Activated gamma-delta T cell treated with Interleukin-2 at 50 U/mL for 16 hours (primary cell): Measurements from ENCODE around the gene COG7.
A peak's percentile ranks its signal among the peaks of the same experiment; 100 is the strongest.
"Not testable (repeated sequence)": the region's sequence is repeated elsewhere in the genome, so short reads cannot be mapped to it uniquely, and the experiment has no call there.

Source experiments
- DNase-seq: peaks from one replicate; pipeline ENCODE4 v3.0.0-alpha.2; 2020

The COG7 gene

DNA sequence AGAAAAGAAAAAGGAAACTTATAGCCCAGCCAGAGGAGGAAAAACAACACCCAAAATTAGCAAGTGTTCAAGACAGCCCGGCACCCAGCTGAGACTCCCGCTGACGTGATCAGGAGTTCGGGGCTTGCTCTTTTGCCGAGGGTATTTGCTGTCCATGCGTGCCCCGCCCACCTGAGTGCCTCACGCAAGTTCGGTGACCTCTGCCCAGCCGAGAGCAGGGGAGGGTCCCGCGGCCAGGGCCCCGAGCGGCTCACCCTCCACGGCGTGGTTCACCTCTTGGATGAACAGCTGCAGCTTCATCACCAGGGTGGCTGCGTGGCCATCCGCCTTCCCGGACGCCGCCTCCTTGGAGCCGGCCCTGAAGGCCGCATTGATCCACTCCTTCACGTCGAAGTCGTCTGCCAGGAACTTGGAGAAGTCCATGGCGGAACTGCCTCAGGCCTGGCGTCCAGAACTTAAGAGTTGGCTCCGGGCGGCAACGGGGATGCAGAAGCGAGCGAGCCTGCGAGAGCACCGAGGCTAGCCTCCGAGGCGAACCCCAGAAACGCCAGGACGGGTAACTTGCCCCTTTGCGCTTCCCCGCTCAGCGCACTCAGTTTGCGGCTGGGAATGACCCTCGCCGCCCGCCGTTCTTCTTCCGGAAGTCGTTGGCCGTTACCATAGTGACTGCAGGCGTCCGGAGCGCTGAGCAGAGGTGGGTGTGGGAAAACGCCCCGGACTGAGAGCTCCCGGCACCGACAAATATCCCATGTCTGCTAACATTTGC lies at the start of gene COG7:
COG7 (minus strand) TSS at position 618 of the 766 bp plus-strand sequence; CDS start at position 423, 195 bp downstream.
- peak; percentile 80 for DNase-seq

DNA sequence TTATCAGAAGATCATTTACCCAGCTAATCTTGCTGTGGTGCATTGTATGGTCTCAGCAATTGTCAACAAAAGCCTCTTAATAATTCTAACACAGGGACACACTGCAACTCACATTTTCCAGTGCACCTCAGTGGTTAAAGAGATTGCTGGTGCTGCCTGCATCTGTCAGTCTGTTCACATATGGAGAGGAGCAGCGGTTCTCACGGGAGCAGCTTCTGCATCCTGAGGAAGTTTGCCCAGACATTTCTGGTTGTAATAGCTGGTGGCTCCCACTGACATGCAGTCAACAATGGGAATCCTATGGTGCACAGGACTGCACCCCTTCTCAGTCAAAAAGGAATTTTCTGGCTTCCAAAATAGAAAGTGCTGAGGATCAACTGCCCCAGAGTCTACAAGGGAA lies 49.5 kb upstream of the COG7 start:
- no peak for DNase-seq

DNA sequence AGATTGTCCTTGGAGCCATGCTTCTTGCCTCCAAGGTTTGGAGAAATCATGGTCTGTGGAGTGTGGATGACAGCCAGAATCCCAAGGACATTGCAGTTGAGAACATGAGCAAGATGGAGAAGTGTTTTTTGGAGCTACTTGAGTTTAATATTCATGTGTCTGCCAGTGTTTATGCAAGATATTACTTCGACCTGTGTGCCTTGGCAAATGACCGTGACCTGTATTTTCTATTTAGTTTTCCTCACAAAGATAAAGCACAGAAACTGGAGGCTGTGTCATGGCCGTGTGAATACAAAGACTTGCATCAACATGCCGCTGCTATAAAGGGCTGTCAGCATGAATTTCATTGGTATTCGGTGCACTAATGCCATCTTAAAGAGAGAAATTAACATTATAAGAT lies 48.3 kb upstream of the COG7 start:
- DNase-seq, result no peak

DNA sequence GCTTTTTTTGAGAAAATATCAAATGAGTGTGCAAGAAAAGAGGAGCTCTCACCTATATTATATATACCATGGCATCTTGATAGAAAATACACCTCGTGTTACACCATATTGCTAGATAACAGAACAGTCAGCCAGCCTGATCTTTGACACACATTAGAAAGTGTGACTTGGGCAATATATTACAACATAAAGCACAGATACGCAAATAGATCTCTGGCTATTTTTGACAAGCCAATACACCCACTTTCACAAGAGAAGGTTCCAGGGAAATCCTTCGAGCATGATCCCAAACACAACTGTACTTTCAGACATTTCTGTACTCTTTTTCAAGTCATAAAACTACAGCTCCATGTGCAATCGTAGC lies 47.9 kb upstream of the COG7 start:
- DNase-seq, result no peak

DNA sequence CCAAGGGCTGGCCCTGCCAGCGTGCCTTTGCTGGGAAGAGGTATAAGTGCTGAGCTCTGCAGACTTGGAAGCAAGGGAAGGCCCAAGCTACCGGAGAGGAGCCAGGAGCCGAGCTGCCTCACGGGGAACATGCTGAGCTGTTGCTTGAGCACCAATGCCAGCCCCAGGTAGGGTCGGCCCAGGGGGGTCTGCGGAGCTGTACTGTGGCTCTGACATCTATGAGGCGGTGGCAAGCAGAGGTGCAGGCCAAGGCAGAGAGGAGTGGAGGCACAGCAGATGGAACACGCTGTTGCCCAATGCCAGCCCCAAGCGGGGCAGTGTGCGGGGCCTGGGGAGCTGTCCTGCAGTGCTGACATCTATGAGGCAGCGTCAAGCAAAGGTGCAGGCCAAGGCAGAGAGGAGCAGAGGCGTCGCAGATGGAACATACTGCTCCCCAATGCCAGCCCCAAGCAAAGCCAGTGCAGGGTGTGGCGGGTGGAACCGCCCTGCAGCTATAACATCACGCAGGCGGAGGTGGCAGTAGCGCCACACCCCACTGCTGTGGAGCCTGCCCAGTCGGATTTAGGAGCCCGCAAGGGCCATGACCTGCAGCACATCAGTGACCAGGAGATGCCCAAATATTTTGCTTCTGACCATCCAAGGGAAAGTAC lies 47.3 kb upstream of the COG7 start:
- DNase-seq, result no peak

DNA sequence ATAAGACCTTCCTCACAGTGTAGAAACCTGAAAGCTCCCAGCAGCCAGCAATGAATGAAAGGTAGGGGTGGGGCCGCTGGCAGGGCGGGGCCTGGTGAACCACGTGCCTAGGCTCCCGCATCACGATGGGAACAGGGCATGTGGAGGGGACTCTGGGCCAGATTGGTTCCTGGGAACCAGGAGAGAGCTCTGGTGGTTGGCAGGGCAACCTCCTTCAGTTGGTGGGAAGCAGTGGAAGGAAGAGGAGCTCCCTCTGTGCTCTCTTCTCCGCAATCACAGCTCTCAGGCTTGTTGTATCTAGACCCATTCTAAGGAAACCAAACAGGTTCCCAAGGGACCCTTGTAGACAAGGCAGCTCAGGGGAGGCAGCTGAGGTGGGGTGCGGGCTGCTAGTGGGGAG lies 46.8 kb upstream of the COG7 start:
- no peak for DNase-seq

DNA sequence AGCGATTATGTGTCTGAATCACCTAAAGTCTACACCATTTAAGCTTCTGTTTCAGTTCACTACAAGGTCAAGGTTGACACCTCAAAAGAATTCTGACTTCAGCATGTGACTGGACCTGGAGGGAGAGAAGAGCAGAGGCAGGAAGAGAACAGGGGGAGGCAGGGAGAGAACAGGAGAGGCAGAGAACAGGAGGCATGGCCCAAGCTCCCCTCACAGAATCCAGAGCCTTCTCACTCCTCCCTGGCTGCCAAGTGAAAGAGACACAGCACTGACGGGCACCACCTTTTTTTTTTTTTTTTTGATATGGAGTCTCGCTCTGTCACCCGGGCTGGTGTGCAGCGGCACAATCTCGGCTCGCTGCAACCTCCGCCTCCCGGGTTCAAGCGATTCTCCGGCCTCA lies 45.9 kb upstream of the COG7 start:
- no peak for DNase-seq

DNA sequence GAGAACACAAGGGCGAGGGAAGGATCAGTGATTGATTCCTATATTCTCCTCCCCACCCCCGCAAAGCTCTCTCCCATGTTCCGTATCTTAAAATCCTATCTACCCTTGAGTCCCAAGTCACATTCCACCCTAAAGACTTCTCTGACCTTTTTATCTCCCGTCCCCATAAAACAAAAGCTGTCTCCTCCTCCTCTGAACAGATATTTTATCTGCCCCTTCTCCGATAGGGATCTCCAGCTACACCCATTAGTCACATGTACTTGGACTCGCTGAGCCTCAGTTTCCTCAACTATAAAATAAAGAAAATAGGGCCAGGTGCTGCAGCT lies 44.5 kb upstream of the COG7 start:
- no peak for DNase-seq

DNA sequence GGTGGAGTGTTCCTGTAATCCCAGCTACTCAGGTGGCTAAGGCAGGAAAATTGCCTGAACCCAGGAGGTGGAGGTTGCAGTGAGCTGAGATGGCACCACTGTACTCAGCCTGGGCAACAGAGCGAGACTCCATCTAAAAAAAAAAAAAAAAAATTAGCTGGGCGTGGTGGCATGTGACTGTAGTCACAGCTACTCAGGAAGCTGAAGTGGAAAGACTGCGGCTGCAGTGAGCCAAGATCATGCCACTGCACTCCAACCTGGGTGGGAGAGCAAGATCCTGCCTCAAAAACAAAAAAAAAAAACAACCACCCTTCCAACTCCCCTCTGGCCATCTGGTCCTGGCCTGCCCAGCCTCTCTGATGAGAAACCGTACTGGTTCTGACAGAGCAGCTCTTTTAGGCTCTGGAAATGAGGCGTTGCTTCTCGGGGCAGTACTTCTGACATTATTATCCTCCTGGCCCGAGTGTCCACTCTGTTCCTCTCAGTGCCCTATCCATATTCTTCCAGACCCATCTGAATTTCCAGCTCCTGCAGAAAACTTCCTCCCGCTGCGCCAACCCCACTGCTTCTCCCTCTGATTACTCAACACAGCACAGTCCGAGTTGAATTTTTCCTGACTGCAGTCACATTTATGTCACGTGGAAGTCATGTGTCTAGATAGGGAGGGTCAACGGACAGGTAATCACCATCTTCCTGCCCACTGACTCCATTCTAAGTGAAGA lies 44.0 kb upstream of the COG7 start:
- no peak for DNase-seq

DNA sequence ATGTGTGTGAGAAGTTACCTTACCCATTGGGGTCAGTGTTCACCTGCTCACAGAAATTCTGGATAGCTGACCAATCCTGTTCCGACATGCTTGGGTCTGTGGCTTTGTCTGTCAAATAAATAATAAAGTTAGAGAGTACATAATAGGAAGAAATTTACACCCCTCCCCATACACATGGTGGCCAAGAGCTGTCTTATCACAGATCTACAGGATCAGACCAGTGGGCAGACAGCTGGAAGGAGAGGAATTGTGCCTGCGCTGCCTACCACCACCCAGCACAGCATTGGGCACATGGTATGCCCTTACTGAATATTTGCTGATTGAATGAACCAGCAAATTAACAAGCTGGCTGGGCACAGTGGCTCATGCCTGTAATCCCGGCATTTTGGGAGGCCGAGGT lies 42.7 kb upstream of the COG7 start:
- no peak for DNase-seq

DNA sequence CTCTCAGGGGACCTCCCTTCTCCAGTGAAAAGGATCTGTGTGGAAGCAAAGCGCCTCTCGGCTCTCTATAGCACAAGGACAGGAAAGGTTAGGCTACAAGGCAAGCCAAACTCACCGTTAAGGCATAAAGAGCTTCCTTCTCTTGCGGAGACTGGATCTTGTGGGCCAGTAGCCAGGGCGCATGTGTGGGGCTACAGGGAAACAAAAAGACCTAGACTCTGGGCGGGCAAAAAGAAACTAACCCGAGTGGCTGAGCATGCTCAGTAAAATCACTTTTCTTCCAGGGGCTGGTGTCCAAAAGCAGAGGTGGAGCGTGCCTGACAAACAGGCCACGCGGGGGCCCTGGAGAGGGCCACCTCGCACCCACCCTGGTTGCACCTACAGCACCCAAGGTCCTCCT lies 41.2 kb upstream of the COG7 start:
- DNase-seq, result no peak

DNA sequence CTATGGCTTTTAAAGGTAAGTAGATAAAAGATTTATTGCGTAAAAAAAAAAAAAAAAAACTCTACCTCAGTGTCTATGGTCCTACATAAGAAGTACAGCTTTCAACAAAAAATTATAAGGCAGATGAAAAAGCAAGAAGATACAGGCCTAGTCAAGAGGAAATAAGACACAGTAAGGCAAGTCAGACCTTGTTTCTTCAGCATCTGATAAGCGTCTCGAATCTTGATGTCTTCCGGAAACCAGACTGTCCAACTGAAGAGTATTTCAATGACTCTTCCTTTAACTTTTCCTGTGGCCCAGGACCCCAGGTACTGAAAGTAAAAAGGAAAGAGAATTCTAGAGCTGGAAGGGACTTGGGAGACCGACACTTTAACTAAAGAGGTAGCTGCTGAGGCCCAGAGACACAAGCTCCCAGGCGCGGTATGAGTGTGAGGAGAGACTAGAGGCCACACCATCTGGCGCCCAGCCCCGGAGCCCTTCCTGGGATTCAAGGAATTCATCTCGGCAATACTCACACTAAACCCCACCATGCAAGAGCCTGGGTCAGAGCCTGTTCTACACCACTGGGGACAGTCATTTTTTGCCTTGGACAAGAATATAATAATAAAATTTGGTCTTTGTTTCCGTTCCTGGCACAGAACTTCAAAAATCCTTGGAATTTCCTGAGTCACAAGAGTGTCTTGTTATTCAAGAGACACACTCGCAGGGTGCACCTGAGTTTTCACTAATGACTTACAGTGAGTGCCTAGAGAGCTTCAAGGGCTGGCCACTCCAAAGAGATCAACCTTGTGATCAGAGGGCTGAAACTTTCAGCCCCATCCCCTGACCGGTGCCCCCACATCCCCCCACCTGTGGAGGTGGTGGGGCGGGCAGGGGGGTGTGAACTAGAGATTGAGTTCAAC lies 38.8 kb upstream of the COG7 start:
- no peak for DNase-seq

DNA sequence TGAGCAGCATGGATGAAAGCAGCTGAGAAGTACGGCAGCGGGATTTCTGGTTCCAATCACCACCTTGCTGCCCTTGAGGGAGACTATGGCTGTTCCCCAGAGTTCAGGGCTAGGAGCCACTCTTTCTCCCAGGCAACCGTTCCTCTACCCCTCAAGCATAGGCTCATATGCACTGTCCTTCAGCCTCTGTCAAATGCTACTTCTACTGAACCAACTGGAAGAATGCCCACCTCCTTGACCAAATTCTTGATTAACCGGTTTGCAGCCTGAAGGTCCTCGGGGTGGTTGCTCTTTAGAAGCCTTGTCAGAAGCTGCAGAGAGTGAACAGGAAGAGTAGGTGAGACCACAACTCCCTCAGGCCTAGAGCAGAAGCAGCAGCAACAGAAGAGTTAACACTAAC lies 33.5 kb upstream of the COG7 start:
- DNase-seq, result no peak

DNA sequence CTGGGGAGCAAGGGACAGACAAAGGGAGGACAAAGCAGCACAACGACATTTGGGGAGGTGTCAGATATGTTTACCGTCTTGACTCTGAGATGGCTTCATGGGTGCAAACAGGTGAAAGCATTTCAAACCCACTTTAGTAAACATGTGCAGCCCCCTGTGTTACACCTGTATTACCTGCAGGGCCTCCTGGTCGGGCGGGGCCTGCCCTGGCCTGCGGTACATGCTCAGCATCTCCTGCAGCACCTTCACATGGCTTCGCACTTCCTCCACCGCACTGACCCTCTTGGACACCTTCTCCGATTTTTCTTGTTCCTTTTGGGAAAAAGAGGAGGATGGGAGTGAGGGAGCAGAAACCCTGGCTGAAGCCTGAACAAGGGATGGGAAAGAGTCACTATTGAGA lies 32.9 kb upstream of the COG7 start:
- no peak for DNase-seq

DNA sequence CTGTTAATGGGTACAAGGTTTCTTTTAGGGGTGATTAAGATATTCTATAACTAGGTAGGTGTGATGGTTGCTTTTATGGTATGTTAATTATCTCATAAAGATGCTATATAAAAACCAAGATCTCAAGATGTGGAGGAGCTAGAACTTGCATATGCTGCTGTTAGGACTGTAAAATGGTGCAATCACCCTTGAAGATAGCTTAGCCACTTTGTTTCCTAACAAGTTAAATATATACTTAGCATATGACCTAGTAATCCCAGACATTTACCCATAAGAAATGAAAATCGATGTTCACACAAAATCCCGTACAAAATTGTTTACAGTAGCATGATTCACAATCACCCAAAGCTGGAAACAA lies 32.2 kb upstream of the COG7 start:
- DNase-seq, result no peak

DNA sequence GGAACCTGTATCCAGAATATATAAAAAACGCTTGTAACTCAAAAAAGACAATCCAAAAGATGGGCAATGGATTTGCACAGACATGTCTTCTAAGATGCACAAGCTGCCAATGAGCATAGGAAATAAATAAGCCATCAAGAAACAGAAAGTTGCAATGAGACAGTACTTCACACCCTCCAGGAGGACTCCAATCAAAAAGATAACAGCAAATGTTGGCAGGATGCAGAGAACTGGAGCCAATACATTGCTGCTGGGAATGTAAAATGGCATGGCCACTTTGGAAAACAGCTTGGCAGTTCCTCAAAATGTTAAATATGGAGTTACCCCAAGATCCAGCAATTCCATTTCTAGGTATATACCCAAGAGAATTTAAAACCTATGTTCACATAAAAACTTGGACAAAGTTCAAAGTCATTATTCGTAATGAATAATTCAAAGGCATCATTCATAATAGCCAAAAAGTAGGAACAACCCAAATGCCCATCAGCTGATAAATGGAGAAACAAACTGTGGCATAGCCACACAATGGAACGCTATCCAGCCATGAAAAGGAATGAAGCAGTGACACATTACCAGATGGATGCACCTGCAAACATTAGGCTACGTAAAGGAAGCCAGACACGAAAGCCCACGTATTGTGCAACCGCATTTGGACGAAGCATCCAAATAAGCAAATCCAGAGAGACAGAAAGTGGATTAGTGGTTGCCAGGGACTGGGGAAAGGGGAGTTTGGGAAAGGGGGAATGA lies 31.7 kb upstream of the COG7 start:
- no peak for DNase-seq

DNA sequence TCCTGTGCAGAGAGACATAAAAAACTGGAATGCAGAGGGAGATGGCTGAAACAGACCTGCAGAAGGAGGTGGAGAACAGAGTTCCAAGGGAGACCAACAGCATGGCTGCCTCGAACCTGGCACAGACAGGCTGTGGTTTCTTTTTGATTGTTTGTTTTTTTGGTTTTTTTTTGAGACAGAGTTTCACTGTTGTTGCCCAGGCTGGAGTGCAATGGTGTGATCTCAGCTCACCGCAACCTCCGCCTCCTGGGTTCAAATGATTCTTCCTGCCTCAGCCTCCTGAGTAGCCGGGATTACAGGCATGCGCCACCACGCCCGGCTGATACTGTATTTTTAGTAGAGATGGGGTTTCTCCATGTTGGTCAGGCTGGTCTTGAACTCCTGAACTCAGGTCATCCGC lies 30.5 kb upstream of the COG7 start:
- DNase-seq, result not testable (repeated sequence)

DNA sequence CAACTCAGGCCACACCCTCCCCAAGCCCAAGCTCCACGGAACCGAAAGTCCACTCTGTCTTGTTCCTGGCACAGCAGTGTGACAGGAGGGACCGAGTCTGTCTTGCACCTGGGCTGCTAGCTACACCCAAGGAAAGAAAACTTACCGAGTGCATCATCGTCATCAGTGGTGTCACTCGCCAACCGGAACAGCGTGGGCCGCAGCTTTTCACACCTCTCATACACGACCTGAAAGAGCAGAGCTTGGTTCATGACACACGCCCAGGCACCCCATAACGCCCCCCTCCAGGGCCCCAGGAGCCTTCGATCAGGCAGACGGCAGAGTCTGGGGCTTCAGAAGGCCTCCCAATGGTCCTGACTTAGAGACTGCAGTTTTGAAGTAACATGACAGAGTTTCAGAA lies 29.8 kb upstream of the COG7 start:
- peak; percentile 29 for DNase-seq

DNA sequence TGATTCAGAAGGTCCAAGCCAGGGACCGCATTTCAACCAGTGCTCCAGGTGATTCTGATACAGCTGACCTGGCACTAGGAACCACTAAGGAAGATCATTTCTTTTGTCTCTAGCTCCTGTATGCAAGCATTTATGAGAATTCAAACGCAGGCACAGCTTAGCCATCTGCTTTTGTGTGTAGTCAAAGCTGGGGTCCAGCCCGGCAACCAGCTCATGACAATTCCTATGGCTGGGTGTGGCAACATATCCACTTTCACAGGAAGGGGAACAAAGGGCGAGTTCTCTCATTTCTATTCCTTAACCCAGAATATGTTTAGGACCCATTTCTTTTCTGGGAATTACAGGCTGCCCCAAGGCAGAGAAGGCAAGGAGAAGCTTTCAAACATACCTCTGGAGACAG lies 27.3 kb upstream of the COG7 start:
- no peak for DNase-seq

DNA sequence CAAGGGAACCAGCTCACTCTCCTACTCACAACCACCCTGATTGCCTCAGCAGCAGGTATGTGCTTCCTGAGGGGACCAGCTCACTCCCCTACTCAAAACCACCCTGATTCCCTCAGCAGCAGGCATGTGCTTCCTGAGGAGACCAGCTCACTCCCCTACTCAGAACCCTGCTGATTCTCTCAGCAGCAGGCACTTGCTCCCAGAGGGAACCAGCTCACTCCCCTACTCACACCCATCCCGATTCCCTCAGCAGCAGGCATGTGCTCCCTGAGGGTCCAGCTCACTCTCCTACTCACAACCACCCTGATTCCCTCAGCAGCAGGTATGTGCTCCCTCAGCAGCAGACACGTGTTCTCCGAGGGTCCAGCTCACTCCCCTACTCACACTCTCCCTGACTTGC lies 26.1 kb upstream of the COG7 start:
- no peak for DNase-seq

DNA sequence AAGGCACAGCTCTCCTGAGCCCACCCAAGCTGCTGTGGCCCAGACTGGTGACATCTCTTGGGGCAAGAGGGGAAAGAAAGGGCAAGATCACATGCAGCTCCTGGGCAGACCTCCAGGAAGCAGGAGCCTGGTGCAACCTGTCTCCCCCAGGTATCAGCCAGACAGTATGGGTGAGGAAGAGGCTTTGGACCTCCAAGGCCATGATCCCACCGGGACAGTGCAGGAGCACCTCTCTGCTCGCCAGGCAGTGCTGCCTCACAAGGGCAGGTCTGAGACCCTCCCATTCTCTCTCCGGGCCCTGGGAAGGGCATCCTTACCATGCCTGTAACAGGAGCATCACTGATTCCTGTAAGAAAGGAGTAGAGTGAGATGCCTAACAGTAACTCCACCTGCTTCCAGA lies 25.6 kb upstream of the COG7 start:
- DNase-seq, result no peak

DNA sequence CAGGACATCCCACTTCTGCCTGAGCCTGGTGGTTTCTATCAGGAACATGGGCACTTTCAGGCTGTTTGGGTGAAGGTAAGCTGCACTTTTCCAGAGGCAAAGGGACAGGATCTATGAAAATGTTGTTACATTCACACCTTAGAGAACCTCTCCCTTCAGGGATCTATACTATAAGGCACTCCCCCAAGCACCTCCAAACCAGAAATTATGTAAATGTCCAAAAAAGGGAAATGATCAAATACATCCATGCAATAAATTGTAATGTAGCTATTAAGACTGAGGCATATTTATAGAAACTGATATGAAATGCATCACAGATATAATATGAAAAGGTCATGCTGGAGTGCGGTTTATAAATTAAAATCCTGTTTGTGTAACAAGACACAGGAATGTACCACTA lies 23.3 kb upstream of the COG7 start:
- no peak for DNase-seq

DNA sequence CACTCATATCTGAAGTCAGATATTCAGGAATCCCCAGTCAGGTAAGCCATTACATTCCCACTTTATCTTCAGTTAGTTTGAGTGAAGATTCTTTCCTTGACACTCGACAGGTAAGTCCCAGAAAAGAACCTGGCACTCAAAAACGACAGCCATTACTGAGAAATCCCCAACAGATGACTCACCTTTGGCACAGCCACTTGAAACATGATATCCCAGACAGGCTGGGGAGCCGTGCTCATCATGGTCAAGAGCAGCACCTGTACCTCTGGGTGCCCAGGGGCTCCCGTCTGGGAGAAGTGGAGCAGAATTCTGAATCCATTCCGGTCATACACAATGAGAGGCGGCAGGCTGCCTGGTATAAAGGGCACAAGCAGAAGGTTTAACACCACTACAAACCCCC lies 16.8 kb upstream of the COG7 start:
- DNase-seq, result no peak
